Endothelial cell (in vitro differentiated cells): ENCODE measurements around the gene PODXL. TPM values are rescaled to one million over a fixed set of nuclear protein-coding genes. Genes with fewer than 3 reads are reported as not detected.

Experiments used
- DNase-seq: peaks from one replicate; pipeline ENCODE4 v3.0.0; 2021; ENCODE audit warnings: low spot score
- H3K27ac Mint-ChIP-seq: one replicate; pipeline ENCODE4 v1.8.0; 2021; ENCODE audit warnings: mixed read lengths, inconsistent platforms; ENCODE audit not compliant: unreplicated experiment
- H3K27me3 Mint-ChIP-seq: one replicate; pipeline ENCODE4 v1.8.0; 2021; ENCODE audit warnings: mild to moderate bottlenecking, moderate library complexity, mixed read lengths, inconsistent platforms; ENCODE audit not compliant: unreplicated experiment
- H3K36me3 Mint-ChIP-seq: one replicate; pipeline ENCODE4 v1.8.0; 2021; ENCODE audit warnings: mild to moderate bottlenecking, low read depth, mixed read lengths, inconsistent platforms; ENCODE audit not compliant: unreplicated experiment
- H3K4me1 Mint-ChIP-seq: one replicate; pipeline ENCODE4 v1.8.0; 2021; ENCODE audit warnings: mild to moderate bottlenecking, mixed read lengths, inconsistent platforms; ENCODE audit not compliant: unreplicated experiment
- H3K4me3 Mint-ChIP-seq: one replicate; pipeline ENCODE4 v1.8.0; 2021; ENCODE audit warnings: mild to moderate bottlenecking, mixed read lengths, inconsistent platforms; ENCODE audit not compliant: unreplicated experiment
- H3K9me3 Mint-ChIP-seq: one replicate; pipeline ENCODE4 v1.8.0; 2021; ENCODE audit warnings: mixed read lengths, inconsistent platforms; ENCODE audit not compliant: unreplicated experiment
- CTCF ChIP-seq: fragments of 200-600 bp; sonication (generic); IDR thresholded peaks from one replicate; pipeline ENCODE4 v1.5.0; 2021; ENCODE audit warnings: antibody characterized with exemption; ENCODE audit not compliant: unreplicated experiment
- total RNA-seq: library from RNA; stranded (reverse); fragmentation: NEBNext Ultra II Directional; extraction: Animal tissue kit (Norgen Biotek cat#: 25700); gene quantifications from one replicate; pipeline ENCODE4 v1.2.1, GENCODE V29; 2021; ENCODE audit not compliant: unreplicated experiment

The PODXL gene
- total RNA-seq, 1 donor from 2014 or later, result 302 TPM

- peaks cover 34% of the 10 kb centered on the region for H3K4me1 Mint-ChIP-seq
- peak overlapping the region; percentile 91 for H3K4me3 Mint-ChIP-seq
- H3K27me3 Mint-ChIP-seq, result peaks cover 9% of the 10 kb centered on the region
- no peaks in the 10 kb centered on the region for H3K9me3 Mint-ChIP-seq
- TF ChIP-seq CTCF, result no peak
- peaks cover 27% of the 10 kb centered on the region for H3K36me3 Mint-ChIP-seq
- peak; percentile 58 for DNase-seq
- H3K27ac Mint-ChIP-seq, result peak overlapping the region; percentile 93
Measured at GRCh38 chr7:131557652-131558385, 1.4 kb upstream of the PODXL start.

GRCh38 chr7:131556909-131557651, 652 bp upstream of the PODXL start:
- Mint-ChIP-seq H3K27me3 (peaks cover 11% of the 10 kb centered on the region), H3K4me1 (peaks cover 41% of the 10 kb centered on the region), H3K36me3 (peaks cover 28% of the 10 kb centered on the region), H3K27ac (peak overlapping the region; percentile 93), H3K9me3 (no peaks in the 10 kb centered on the region), H3K4me3 (peak overlapping the region; percentile 91)
- no peak for TF ChIP-seq CTCF
- DNase-seq, result no peak

DNA sequence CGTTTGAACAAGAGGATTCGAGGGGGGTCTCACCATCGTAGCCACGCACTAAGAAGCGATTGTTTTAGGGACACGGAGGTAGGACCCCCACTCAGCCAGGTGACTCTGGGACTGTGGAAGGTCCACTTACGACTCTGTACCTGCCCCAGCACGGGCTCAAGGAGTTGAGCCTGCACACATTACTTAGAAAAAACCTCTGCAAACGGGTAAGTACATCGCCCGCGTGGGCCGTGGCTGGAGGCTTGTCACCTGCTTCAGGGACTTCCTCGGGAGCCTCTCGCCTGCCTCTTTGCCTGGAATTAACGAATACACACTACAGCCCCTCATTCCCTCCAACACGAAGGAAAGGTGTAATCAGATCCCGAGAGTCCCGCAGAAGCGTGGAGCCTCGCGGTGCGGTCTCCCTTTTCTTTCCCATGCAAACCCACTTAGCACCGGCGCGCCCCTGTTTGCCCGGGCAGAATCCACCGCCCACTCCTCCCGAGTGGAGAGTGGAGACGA, 826 bp downstream of the PODXL start:
- H3K4me1 Mint-ChIP-seq, result peaks cover 46% of the 10 kb centered on the region
- H3K27me3 Mint-ChIP-seq, result peaks cover 11% of the 10 kb centered on the region
- peak overlapping the region; percentile 96 for H3K4me3 Mint-ChIP-seq
- no peak overlapping the region for H3K27ac Mint-ChIP-seq
- H3K9me3 Mint-ChIP-seq, result no peaks in the 10 kb centered on the region
- DNase-seq, result no peak
- H3K36me3 Mint-ChIP-seq, result peaks cover 28% of the 10 kb centered on the region
- no peak for TF ChIP-seq CTCF

GRCh38 chr7:131554880-131555516, 1.4 kb downstream of the PODXL start:
- Mint-ChIP-seq H3K27ac (peak overlapping the region; percentile 24), H3K27me3 (peaks cover 11% of the 10 kb centered on the region)

More at GRCh38 chr7:131554880-131555516, 1.4 kb downstream of the PODXL start:
- H3K4me1 Mint-ChIP-seq, result peaks cover 47% of the 10 kb centered on the region
- peak overlapping the region; percentile 96 for H3K4me3 Mint-ChIP-seq
- TF ChIP-seq CTCF, result no peak
- no peak for DNase-seq
- H3K36me3 Mint-ChIP-seq, result peaks cover 28% of the 10 kb centered on the region
- H3K9me3 Mint-ChIP-seq, result no peaks in the 10 kb centered on the region
